NT2/D1 (cell line): ENCODE data around the gene TXNRD1.

Experiments used
- YY1 ChIP-seq: IDR thresholded peaks from 2 replicates; pipeline ENCODE4 v1.6.1; 2011; ENCODE audit not compliant: insufficient read length, insufficient read depth
- ZNF274 ChIP-seq: IDR thresholded peaks from 2 replicates; pipeline ENCODE4 v1.6.1; 2011; ENCODE audit warnings: mild to moderate bottlenecking, low read depth, low read length

DNA sequence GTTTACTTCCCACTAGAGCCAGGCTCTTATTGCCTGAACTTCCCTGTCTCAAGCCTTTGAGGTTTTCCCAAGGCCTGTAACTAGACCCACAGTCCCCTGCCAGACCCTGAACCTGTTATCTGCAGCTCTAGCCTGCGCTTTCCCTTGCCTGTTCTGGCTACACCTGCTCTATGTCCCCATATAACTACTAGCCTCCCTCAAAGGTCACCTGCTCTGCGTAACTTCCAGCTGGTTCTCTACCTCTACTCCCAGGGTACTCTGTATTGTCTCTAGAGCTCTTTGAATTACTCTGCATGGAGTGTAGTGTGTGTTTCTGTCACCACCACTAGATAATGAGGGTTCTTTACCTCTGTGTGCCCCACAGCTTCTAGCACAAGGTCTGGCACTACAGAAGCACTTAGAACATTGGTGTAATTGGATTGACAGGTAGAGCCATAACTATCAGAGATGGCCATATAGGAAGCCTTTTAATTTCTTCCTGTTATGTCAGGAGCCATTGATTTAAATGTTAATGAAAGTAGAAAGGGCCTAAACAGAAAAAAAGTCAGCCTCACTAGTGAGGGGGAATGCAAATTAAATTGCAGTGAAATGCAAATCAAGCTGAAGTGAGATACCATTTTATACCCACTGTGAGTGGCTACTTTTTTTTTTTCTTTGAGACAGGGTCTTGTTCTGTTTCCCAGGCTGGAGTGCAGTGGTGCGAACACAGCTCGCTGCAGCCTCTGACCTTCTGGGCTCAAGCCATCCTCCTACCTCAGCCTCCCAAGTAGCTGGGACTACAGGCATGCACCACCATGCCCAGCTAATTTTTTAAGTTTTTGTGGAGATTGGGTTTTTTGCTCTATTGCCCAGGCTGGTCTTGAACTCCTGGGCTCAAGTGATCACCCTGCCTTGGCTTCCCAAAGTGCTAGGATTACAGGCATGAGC, 135.7 kb downstream of the TXNRD1 start:
- no peak for TF ChIP-seq ZNF274
- TF ChIP-seq YY1 = no peak
